Ovary (tissue), 3 donors: ENCODE results near the gene RAPGEFL1.

Source experiments
- CTCF ChIP-seq, 3 donors: fragments of 450-650 bp in 2 of 3; fragments of 200-600 bp in 1 of 3; IDR thresholded peaks; one replicate each; pipeline versions ENCODE4 v1.5.1 to v1.8.0; 2016 to 2022; ENCODE audit warnings: antibody characterized with exemption in 3 of 3, mild to moderate bottlenecking in 1 of 3
- EP300 ChIP-seq: sonication (generic); formaldehyde crosslinking; IDR thresholded peaks from one replicate; pipeline ENCODE4 v1.6.1; 2017; ENCODE audit warnings: antibody characterized with exemption
- POLR2A ChIP-seq: fragments of 450-650 bp; IDR thresholded peaks from one replicate; pipeline ENCODE4 v1.6.1; 2017; ENCODE audit warnings: antibody characterized with exemption, mild to moderate bottlenecking, moderate library complexity
- donor health status: DM: no; HTN: no; CAD: no.

DNA sequence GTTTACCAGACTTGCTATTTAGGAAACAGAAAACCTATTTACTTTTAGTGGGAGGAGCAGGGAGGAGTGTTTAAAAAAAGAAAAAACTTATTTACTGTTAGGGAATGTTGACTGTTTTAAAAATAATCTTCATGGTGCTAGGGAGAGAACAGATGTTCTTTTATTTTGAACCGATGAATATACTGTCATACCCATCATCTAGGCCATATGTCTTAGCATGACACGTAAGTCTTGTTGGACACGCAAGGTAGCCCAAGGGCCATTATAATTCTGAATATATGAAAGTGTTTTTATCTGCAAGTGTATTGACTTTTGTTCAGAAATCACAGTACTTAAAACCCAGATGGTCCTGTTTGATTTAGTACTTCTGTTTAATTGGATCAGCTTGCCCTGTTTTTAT is 53.4 kb downstream of the RAPGEFL1 start:
- TF ChIP-seq POLR2A (no peak), CTCF (IDR thresholded peaks at IDR 0.05) (no peak), EP300 (no peak)
